ENCODE results near the gene NKTR.

DNA sequence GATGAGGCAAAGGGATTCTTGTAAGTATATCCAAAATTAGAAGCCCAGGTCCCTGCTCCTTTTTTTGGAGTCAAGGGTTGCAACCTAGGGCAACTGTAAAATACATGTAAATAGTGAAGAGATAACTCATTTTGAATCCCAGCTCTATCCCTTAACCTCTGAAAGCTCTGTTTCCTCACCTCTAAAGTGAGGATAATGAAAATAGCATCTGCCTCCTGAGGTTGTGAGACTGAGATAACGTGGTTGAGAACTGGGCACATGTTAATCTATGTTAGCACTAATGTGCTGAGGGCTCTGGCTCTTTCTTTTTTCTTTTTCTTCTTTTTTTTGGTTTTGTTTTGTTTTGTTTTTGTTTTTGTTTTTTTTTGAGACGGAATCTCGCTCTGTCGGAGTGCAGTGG, 4.8 kb upstream of the NKTR start:
- TF ChIP-seq GABPA (IDR thresholded peaks at IDR 0.05; ENCODE audit: low read depth): no peak
- TF ChIP-seq, protein P1, sequence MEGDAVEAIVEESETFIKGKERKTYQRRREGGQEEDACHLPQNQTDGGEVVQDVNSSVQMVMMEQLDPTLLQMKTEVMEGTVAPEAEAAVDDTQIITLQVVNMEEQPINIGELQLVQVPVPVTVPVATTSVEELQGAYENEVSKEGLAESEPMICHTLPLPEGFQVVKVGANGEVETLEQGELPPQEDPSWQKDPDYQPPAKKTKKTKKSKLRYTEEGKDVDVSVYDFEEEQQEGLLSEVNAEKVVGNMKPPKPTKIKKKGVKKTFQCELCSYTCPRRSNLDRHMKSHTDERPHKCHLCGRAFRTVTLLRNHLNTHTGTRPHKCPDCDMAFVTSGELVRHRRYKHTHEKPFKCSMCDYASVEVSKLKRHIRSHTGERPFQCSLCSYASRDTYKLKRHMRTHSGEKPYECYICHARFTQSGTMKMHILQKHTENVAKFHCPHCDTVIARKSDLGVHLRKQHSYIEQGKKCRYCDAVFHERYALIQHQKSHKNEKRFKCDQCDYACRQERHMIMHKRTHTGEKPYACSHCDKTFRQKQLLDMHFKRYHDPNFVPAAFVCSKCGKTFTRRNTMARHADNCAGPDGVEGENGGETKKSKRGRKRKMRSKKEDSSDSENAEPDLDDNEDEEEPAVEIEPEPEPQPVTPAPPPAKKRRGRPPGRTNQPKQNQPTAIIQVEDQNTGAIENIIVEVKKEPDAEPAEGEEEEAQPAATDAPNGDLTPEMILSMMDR (IDR thresholded peaks at IDR 0.05; ENCODE audit: insufficient read depth, low read length): no peak
